GM13977 (cell line): ENCODE measurements around the gene CCDC57.

Experiments
- DNase-seq: peaks from one replicate; pipeline ENCODE4 v3.0.0; 2012; ENCODE audit warnings: low spot score
- CTCF ChIP-seq: IDR thresholded peaks from 2 replicates; pipeline ENCODE4 v1.5.1; 2012; ENCODE audit warnings: mild to moderate bottlenecking, control low read depth; ENCODE audit not compliant: insufficient read depth; ENCODE audit errors: extremely low read depth, missing control alignments
- in situ Hi-C: fragments of 300-500 bp; cut with MboI; formaldehyde crosslinking; loops from one replicate; pipeline ENCODE4 v1.12.0; 2022; ENCODE audit warnings: low sequenced_read_pairs, low pct_unique_long_range_greater_than_20kb, mixed read lengths, inconsistent platforms; ENCODE audit not compliant: unreplicated experiment

Gene CCDC57

GRCh38 chr17:82091264-82092066 is 121.2 kb downstream of the CCDC57 start:
- no peak for DNase-seq
- in situ Hi-C loops: no loop called here
- TF ChIP-seq CTCF: no peak

GRCh38 chr17:82090549-82091263 is 121.9 kb downstream of the CCDC57 start:
- in situ Hi-C loops: no loop called here
- DNase-seq: no peak
- TF ChIP-seq CTCF: no peak

- no peak for TF ChIP-seq CTCF
- no peak for DNase-seq
- in situ Hi-C loops: no loop called here
Observed at GRCh38 chr17:82089723-82090548, 122.7 kb downstream of the CCDC57 start.

GRCh38 chr17:82088838-82089722 is 123.6 kb downstream of the CCDC57 start:
- TF ChIP-seq CTCF: no peak
- DNase-seq: no peak
- in situ Hi-C loops: no loop called here

- TF ChIP-seq CTCF: no peak
- DNase-seq: no peak
- in situ Hi-C loops: no loop called here
Observed at GRCh38 chr17:82087961-82088837, 124.4 kb downstream of the CCDC57 start.
